ENCODE results near the gene NAA30.

DNA sequence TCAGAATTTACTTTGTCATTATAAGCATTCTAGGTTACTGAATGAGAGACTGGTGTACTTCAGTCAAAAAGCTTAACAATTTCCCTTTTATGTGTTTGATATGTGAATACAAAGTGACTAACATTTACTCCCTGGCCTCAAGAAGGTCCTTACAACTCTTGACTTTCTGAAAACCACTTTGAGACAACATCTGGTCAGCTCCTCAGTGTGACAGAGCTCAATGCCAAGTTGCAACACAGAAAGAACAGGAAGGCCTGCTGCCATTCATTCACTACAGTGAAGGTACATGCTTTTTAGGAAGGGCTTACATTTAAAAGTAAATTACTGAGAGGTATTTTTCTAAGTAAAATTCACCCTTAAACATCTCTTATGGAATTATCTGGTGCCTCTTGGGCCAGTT, 2.3 kb upstream of the NAA30 start:
- TF ChIP-seq GABPA (IDR thresholded peaks at IDR 0.05; ENCODE audit: borderline replicate concordance, insufficient read depth, low read length): no peak
- TF ChIP-seq, protein P1, sequence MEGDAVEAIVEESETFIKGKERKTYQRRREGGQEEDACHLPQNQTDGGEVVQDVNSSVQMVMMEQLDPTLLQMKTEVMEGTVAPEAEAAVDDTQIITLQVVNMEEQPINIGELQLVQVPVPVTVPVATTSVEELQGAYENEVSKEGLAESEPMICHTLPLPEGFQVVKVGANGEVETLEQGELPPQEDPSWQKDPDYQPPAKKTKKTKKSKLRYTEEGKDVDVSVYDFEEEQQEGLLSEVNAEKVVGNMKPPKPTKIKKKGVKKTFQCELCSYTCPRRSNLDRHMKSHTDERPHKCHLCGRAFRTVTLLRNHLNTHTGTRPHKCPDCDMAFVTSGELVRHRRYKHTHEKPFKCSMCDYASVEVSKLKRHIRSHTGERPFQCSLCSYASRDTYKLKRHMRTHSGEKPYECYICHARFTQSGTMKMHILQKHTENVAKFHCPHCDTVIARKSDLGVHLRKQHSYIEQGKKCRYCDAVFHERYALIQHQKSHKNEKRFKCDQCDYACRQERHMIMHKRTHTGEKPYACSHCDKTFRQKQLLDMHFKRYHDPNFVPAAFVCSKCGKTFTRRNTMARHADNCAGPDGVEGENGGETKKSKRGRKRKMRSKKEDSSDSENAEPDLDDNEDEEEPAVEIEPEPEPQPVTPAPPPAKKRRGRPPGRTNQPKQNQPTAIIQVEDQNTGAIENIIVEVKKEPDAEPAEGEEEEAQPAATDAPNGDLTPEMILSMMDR (IDR thresholded peaks at IDR 0.05; ENCODE audit: control extremely low read depth in 1 of 3, insufficient read depth in 1 of 3, low read depth in 1 of 3, low read length in 3 of 3): no peak
- TF ChIP-seq EZH2 (IDR thresholded peaks at IDR 0.05; ENCODE audit: low read depth, low read length, severe bottlenecking): no peak
- TF ChIP-seq POLR2AphosphoS5 (IDR thresholded peaks at IDR 0.05; ENCODE audit: low read depth, low read length): no peak
- no peak for TF ChIP-seq CREB1 (IDR thresholded peaks at IDR 0.05)
- no peak for TF ChIP-seq JUND (IDR thresholded peaks at IDR 0.05; ENCODE audit: low read length)
- no peak for TF ChIP-seq TCF12 (IDR thresholded peaks at IDR 0.05; ENCODE audit: low read depth, low read length)
- no peak for TF ChIP-seq SIN3A (conservative IDR thresholded peaks at IDR 0.05 in 1 of 2, IDR thresholded peaks at IDR 0.05 in 1 of 2; ENCODE audit: low read depth in 1 of 2, low read length in 2 of 2)
- TF ChIP-seq SP1 (IDR thresholded peaks at IDR 0.05; ENCODE audit: low read depth, low read length): no peak
- TF ChIP-seq ZNF274 (IDR thresholded peaks at IDR 0.05; ENCODE audit: borderline replicate concordance, extremely low read depth, low read length): no peak
- TF ChIP-seq EP300 (IDR thresholded peaks at IDR 0.05; ENCODE audit: borderline replicate concordance in 1 of 2, low read depth in 2 of 2, low read length in 2 of 2): no peak
- TF ChIP-seq SIX5 (IDR thresholded peaks at IDR 0.05; ENCODE audit: low read depth, low read length): no peak
- no peak for TF ChIP-seq MAFK (IDR thresholded peaks at IDR 0.05; ENCODE audit: low read depth, low read length)
- no peak for TF ChIP-seq HDAC2 (IDR thresholded peaks at IDR 0.05; ENCODE audit: borderline replicate concordance in 1 of 2, low read depth in 2 of 2, low read length in 2 of 2)

Measured in H1 (cell line).